ENCODE measurements around the gene MRPL16.
"Not testable (repeated sequence)": the region's sequence is repeated elsewhere in the genome, so short reads cannot be mapped to it uniquely, and the experiment has no call there.

DNA sequence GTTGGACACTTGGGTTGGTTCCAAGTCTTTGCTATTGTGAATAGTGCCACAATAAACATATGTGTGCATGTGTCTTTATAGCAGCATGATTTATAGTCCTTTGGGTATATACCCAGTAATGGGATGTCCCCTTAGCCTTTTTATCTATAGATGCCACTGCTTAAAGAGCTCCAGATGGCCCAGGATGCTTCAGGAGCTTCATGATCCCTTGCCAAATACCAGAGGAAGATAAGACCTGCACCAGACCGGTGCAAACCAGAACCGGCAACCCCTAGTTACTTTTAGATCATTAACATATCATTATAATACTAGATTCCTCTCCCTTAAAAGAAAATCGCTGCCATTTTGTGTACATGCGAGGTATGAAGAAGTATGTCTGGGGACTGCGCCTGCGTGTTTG lies 37.9 kb upstream of the MRPL16 start:
- TF ChIP-seq, protein P1, sequence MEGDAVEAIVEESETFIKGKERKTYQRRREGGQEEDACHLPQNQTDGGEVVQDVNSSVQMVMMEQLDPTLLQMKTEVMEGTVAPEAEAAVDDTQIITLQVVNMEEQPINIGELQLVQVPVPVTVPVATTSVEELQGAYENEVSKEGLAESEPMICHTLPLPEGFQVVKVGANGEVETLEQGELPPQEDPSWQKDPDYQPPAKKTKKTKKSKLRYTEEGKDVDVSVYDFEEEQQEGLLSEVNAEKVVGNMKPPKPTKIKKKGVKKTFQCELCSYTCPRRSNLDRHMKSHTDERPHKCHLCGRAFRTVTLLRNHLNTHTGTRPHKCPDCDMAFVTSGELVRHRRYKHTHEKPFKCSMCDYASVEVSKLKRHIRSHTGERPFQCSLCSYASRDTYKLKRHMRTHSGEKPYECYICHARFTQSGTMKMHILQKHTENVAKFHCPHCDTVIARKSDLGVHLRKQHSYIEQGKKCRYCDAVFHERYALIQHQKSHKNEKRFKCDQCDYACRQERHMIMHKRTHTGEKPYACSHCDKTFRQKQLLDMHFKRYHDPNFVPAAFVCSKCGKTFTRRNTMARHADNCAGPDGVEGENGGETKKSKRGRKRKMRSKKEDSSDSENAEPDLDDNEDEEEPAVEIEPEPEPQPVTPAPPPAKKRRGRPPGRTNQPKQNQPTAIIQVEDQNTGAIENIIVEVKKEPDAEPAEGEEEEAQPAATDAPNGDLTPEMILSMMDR (IDR thresholded peaks at IDR 0.05; ENCODE audit: low read depth, low read length, missing input control), result not testable (repeated sequence)
- not testable (repeated sequence) for TF ChIP-seq GABPA (IDR thresholded peaks at IDR 0.05 in 1 of 2, conservative IDR thresholded peaks at IDR 0.05 in 1 of 2); EGR1 (IDR thresholded peaks at IDR 0.05; ENCODE audit: low read depth in 2 of 2)
- TF ChIP-seq, protein P2, sequence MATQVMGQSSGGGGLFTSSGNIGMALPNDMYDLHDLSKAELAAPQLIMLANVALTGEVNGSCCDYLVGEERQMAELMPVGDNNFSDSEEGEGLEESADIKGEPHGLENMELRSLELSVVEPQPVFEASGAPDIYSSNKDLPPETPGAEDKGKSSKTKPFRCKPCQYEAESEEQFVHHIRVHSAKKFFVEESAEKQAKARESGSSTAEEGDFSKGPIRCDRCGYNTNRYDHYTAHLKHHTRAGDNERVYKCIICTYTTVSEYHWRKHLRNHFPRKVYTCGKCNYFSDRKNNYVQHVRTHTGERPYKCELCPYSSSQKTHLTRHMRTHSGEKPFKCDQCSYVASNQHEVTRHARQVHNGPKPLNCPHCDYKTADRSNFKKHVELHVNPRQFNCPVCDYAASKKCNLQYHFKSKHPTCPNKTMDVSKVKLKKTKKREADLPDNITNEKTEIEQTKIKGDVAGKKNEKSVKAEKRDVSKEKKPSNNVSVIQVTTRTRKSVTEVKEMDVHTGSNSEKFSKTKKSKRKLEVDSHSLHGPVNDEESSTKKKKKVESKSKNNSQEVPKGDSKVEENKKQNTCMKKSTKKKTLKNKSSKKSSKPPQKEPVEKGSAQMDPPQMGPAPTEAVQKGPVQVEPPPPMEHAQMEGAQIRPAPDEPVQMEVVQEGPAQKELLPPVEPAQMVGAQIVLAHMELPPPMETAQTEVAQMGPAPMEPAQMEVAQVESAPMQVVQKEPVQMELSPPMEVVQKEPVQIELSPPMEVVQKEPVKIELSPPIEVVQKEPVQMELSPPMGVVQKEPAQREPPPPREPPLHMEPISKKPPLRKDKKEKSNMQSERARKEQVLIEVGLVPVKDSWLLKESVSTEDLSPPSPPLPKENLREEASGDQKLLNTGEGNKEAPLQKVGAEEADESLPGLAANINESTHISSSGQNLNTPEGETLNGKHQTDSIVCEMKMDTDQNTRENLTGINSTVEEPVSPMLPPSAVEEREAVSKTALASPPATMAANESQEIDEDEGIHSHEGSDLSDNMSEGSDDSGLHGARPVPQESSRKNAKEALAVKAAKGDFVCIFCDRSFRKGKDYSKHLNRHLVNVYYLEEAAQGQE (IDR thresholded peaks at IDR 0.05), result not testable (repeated sequence)
- TF ChIP-seq, protein P3, sequence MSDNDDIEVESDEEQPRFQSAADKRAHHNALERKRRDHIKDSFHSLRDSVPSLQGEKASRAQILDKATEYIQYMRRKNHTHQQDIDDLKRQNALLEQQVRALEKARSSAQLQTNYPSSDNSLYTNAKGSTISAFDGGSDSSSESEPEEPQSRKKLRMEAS (IDR thresholded peaks at IDR 0.05), result not testable (repeated sequence)

Data from liver (tissue), 3 donors.